SU-DHL-6 (cell line): ENCODE measurements around the gene LRRC17.

Experiments
- H2AFZ ChIP-seq: fragments of 200-600 bp; sonication (generic); 2 replicates; pipeline ENCODE4 v1.6.1; 2014; ENCODE audit warnings: low read depth, mild to moderate bottlenecking, moderate library complexity, mixed read lengths, antibody characterized with exemption, low read length; ENCODE audit not compliant: severe bottlenecking
- H3F3A ChIP-seq: fragments of 200-600 bp; shearing (Covaris generic); 2 replicates; pipeline ENCODE4 v1.6.0; 2016; ENCODE audit warnings: antibody characterized with exemption, mild to moderate bottlenecking; ENCODE audit not compliant: insufficient read depth
- H3K27ac ChIP-seq: fragments of 200-600 bp; sonication (generic); 2 replicates; pipeline ENCODE4 v1.5.1; 2016; ENCODE audit warnings: low read depth, mild to moderate bottlenecking, low read length, moderate library complexity, mixed read lengths
- H3K27me3 ChIP-seq: fragments of 200-600 bp; sonication (generic), shearing (Covaris generic); 2 replicates; pipeline ENCODE4 v1.6.0; 2014; ENCODE audit warnings: mild to moderate bottlenecking, low read length
- H3K36me3 ChIP-seq: fragments of 200-600 bp; sonication (generic); 2 replicates; pipeline ENCODE4 v1.6.1; 2014; ENCODE audit warnings: mild to moderate bottlenecking, low read length, mixed read lengths
- H3K4me2 ChIP-seq: fragments of 300-600, 200-600 bp; shearing (Covaris generic), sonication (generic); 2 replicates; pipeline ENCODE4 v1.6.0; 2014; ENCODE audit warnings: low read length, low read depth, mild to moderate bottlenecking; ENCODE audit not compliant: poor library complexity, severe bottlenecking
- H3K4me3 ChIP-seq: fragments of 200-600 bp; sonication (generic); 2 replicates; pipeline ENCODE4 v1.5.1; 2014; ENCODE audit warnings: antibody characterized with exemption, low read length, mild to moderate bottlenecking, mixed read lengths; ENCODE audit not compliant: insufficient read depth, poor library complexity, severe bottlenecking
- H3K79me2 ChIP-seq: fragments of 200-600 bp; sonication (generic); 2 replicates; pipeline ENCODE4 v1.6.1; 2014; ENCODE audit warnings: mild to moderate bottlenecking, low read length, moderate library complexity; ENCODE audit not compliant: insufficient read depth
- H3K9ac ChIP-seq: fragments of 200-600 bp; sonication (generic); 2 replicates; pipeline ENCODE4 v1.7.0; 2014; ENCODE audit warnings: mild to moderate bottlenecking, low read length
- H3K9me2 ChIP-seq: fragments of 200-600 bp; sonication (generic); replicated peaks from 2 replicates; pipeline ENCODE4 v1.6.1; 2014; ENCODE audit warnings: low read length; ENCODE audit not compliant: insufficient read depth
- H3K9me3 ChIP-seq: fragments of 200-600 bp; sonication (generic); 2 replicates; pipeline ENCODE4 v1.6.1; 2014; ENCODE audit warnings: low read length, mixed read lengths; ENCODE audit not compliant: insufficient read depth
- H4K20me1 ChIP-seq: fragments of 200-600 bp; sonication (generic); 2 replicates; pipeline ENCODE4 v1.6.1; 2014; ENCODE audit warnings: low read depth, mild to moderate bottlenecking, antibody characterized with exemption, low read length, moderate library complexity, mixed read lengths
- CTCF ChIP-seq: fragments of 200-600 bp; sonication (generic); IDR thresholded peaks from one replicate; pipeline ENCODE4 v1.5.1; 2017; ENCODE audit warnings: antibody characterized with exemption, mild to moderate bottlenecking, low read length, moderate library complexity; ENCODE audit not compliant: insufficient read depth, poor library complexity, severe bottlenecking
- EZH2phosphoT487 ChIP-seq: fragments of 200-600 bp; sonication (generic), shearing (Covaris generic); conservative IDR thresholded peaks from 2 replicates; pipeline ENCODE4 v1.6.1; 2018; ENCODE audit warnings: mild to moderate bottlenecking, antibody characterized with exemption, low read length, moderate library complexity, mixed read lengths

LRRC17 gene

GRCh38 chr7:102994567-102994966, 81.8 kb downstream of the LRRC17 start:
- H3K36me3 ChIP-seq = no peaks in the 10 kb centered on the region
- H3K9me2 ChIP-seq = no peaks in the 10 kb centered on the region
- H3K4me3 ChIP-seq = no peak overlapping the region
- H4K20me1 ChIP-seq = no peaks in the 10 kb centered on the region
- no peak overlapping the region for H3K4me2 ChIP-seq
- TF ChIP-seq CTCF = no peak
- no peak for TF ChIP-seq EZH2phosphoT487
- no peaks in the 10 kb centered on the region for H3K79me2 ChIP-seq
- no peak overlapping the region for H3K27ac ChIP-seq
- no peaks in the 10 kb centered on the region for H3K27me3 ChIP-seq
- H3K9ac ChIP-seq = no peak overlapping the region
- H2AFZ ChIP-seq = no peak overlapping the region
- H3F3A ChIP-seq = no peaks in the 10 kb centered on the region
- no peaks in the 10 kb centered on the region for H3K9me3 ChIP-seq
